ENCODE results near the gene ITGAD. TPM values are rescaled to one million over a fixed set of nuclear protein-coding genes. Genes with fewer than 3 reads are reported as not detected.

Gene ITGAD
- total and polyA plus RNA-seq, 2 of the 4 experiments (the other 2 are of a cell fraction) = not detected

DNA sequence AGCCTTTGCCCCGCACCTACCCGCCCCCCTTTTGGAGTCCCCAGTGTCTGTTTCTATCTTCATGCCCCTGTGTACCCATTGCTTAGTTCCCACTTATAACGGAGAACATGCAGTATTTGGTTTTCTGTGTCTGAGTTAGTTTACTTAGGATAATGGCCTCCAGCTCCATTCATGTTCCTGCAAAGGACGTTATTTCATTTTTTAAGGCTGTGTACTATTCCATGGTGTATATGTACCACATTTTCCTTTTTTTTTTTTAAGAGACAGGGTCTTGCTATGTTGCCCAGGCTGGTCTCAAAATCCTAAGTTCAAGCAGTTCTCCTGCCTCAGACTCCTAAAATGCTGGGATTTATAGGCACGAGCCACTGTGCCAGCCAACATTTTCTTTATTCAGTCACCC is 74.7 kb downstream of the ITGAD start:
- H3K9me1 ChIP-seq (ENCODE audit: insufficient read depth, low read length) = peaks cover 11% of the 10 kb centered on the region; the same call in 1 of the 2 replicates
- no peak overlapping the region for H2BK5ac ChIP-seq (ENCODE audit: low read depth, low read length, poor library complexity, severe bottlenecking)
- no peak overlapping the region for H2AK5ac ChIP-seq (ENCODE audit: low read depth, low read length)
- H3K23ac ChIP-seq (ENCODE audit: low read depth, low read length) = no peak overlapping the region
- no peak for ATAC-seq (ENCODE audit: low read depth)
- H3K4me1 ChIP-seq (ENCODE audit: control insufficient read depth, insufficient read depth, low read length) = peaks cover 7% of the 10 kb centered on the region
- no peaks in the 10 kb centered on the region for H3K9me3 ChIP-seq (ENCODE audit: control insufficient read depth, insufficient read depth, low read length)
- no CpG with 5 or more reads among the region's 5 CpGs for WGBS, 2 experiments (ENCODE audit: extremely low coverage in 2 of 2, insufficient read length in 1 of 2)
- peaks cover 3% of the 10 kb centered on the region for H4K20me1 ChIP-seq (ENCODE audit: insufficient read depth, low read length)
- in situ Hi-C loops (cut with MboI; ENCODE audit: low sequenced_read_pairs) (loop anchor here (10.0 to 25.0 kb wide), 2 partner anchors 393 to 394 kb away; partner anchors contain the start of genes ZNF267, ZNF646 and ZNF668), intact Hi-C loops (cut with micrococcal nuclease) (no loop called here), dilution Hi-C loops (cut with HindIII; ENCODE audit: low sequenced_read_pairs, unreplicated experiment) (no loop called here)
- no peak overlapping the region for H2AK9ac ChIP-seq (replicated peaks; ENCODE audit: low read depth, low read length, poor library complexity)
- H3K9ac ChIP-seq (ENCODE audit: low read depth, low read length) = no peak overlapping the region
- no peak overlapping the region for H2BK120ac ChIP-seq (ENCODE audit: low read depth, low read length)
- no peak overlapping the region for H2AFZ ChIP-seq (replicated peaks; ENCODE audit: low read length, poor library complexity)
- H2BK20ac ChIP-seq (ENCODE audit: low read depth, low read length) = no peak overlapping the region
- no peak overlapping the region for H4K8ac ChIP-seq (ENCODE audit: low read depth in 2 of 2, low read length in 2 of 2)
- no peak overlapping the region for H3K18ac ChIP-seq (ENCODE audit: low read depth, low read length)
- H3K27me3 ChIP-seq (ENCODE audit: control insufficient read depth, insufficient read depth, low read length) = no peaks in the 10 kb centered on the region
- no peak overlapping the region for H3K27ac ChIP-seq (ENCODE audit: insufficient read depth, low read length)
- H3K79me1 ChIP-seq (ENCODE audit: low read depth in 1 of 2, low read length in 2 of 2) = peaks cover 8 to 23% of the 10 kb centered on the region in 2 experiments
- TF ChIP-seq, protein P1, sequence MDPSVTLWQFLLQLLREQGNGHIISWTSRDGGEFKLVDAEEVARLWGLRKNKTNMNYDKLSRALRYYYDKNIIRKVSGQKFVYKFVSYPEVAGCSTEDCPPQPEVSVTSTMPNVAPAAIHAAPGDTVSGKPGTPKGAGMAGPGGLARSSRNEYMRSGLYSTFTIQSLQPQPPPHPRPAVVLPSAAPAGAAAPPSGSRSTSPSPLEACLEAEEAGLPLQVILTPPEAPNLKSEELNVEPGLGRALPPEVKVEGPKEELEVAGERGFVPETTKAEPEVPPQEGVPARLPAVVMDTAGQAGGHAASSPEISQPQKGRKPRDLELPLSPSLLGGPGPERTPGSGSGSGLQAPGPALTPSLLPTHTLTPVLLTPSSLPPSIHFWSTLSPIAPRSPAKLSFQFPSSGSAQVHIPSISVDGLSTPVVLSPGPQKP (IDR thresholded peaks at IDR 0.05; ENCODE audit: borderline replicate concordance, low read depth, low read length) = no peak
- no peak for TF ChIP-seq MXI1 (IDR thresholded peaks at IDR 0.05; ENCODE audit: borderline replicate concordance, low read depth, low read length)
- no peak for TF ChIP-seq RFX5 (IDR thresholded peaks at IDR 0.05; ENCODE audit: low read depth, low read length)
- no peak for TF ChIP-seq MAFK (IDR thresholded peaks at IDR 0.05; ENCODE audit: low read depth, low read length)
- no peak for TF ChIP-seq RAD21 (IDR thresholded peaks at IDR 0.05; ENCODE audit: low read length)
- TF ChIP-seq POLR2A (IDR thresholded peaks at IDR 0.05; ENCODE audit: low read depth, low read length) = no peak
- TF ChIP-seq, protein P2, sequence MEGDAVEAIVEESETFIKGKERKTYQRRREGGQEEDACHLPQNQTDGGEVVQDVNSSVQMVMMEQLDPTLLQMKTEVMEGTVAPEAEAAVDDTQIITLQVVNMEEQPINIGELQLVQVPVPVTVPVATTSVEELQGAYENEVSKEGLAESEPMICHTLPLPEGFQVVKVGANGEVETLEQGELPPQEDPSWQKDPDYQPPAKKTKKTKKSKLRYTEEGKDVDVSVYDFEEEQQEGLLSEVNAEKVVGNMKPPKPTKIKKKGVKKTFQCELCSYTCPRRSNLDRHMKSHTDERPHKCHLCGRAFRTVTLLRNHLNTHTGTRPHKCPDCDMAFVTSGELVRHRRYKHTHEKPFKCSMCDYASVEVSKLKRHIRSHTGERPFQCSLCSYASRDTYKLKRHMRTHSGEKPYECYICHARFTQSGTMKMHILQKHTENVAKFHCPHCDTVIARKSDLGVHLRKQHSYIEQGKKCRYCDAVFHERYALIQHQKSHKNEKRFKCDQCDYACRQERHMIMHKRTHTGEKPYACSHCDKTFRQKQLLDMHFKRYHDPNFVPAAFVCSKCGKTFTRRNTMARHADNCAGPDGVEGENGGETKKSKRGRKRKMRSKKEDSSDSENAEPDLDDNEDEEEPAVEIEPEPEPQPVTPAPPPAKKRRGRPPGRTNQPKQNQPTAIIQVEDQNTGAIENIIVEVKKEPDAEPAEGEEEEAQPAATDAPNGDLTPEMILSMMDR (conservative IDR thresholded peaks at IDR 0.05; ENCODE audit: low read depth, low read length) = no peak
- H3K4ac ChIP-seq (ENCODE audit: low read depth, low read length) = no peak overlapping the region
- no peak overlapping the region for H2BK15ac ChIP-seq (ENCODE audit: low read depth, low read length)
- CTCF ChIA-PET = interaction anchor here (0.6 kb wide), 1 partner anchor 511 kb away, joined by 3 read pairs; the partner anchor contains the start of gene SETD1A
- H4K91ac ChIP-seq (ENCODE audit: insufficient read depth, low read depth, low read length) = no peak overlapping the region
- H3K4me2 ChIP-seq (ENCODE audit: low read depth, low read length) = no peak overlapping the region
- H3K36me3 ChIP-seq (ENCODE audit: control insufficient read depth, insufficient read depth, low read length) = peaks cover 27% of the 10 kb centered on the region
- no peak overlapping the region for H4K5ac ChIP-seq (ENCODE audit: low read depth, low read length)
- no peak overlapping the region for H3K14ac ChIP-seq (replicated peaks; ENCODE audit: low read depth, low read length)
- no peak overlapping the region for H3K4me3 ChIP-seq (ENCODE audit: insufficient read depth, low read depth, low read length)
- POLR2A ChIA-PET (ENCODE audit: unreplicated experiment) = no interaction called here
- no peak overlapping the region for H3K56ac ChIP-seq (ENCODE audit: extremely low read depth, insufficient read depth, low read length)
- DNase-seq = no peak
- no TSS peak for BruUV-seq (replicated peaks)
